ENCODE results near the gene ERMP1. TPM values are rescaled to one million over a fixed set of nuclear protein-coding genes. Genes with fewer than 3 reads are reported as not detected.
A peak's percentile ranks its signal among the peaks of the same experiment; 100 is the strongest.

ERMP1 gene
- polyA plus RNA-seq, 3 donors, result 2.5 to 3.7 (median 3.6) TPM

- H3K36me3 Mint-ChIP-seq, result peaks cover 34 to 54% of the 10 kb centered on the region in 2 donors
- Histone ChIP-seq H3K27me3 (ENCODE audit: control insufficient read depth in 2 of 2, insufficient read depth in 2 of 2, low read length in 2 of 2) (no peaks in the 10 kb centered on the region), H2AFZ (ENCODE audit: insufficient read depth, low read depth, low read length, poor library complexity, severe bottlenecking) (no peak overlapping the region), H3K27ac (ENCODE audit: low read depth in 1 of 2, low read length in 2 of 2) (no peak overlapping the region), H3K4me1 (ENCODE audit: control insufficient read depth in 1 of 2, insufficient read depth in 2 of 2, low read length in 2 of 2) (no peaks in the 10 kb centered on the region), H3K9ac (ENCODE audit: insufficient read depth, low read length, poor library complexity, severe bottlenecking) (no peak overlapping the region), H4K20me1 (ENCODE audit: insufficient read depth, low read length) (no peaks in the 10 kb centered on the region), H3K9me3 (replicated peaks in 1 of 2; ENCODE audit: control insufficient read depth in 1 of 2, insufficient read depth in 1 of 2, low read length in 2 of 2) (no peaks in the 10 kb centered on the region), H3K4me2 (replicated peaks; ENCODE audit: extremely low read depth, low read length, poor library complexity, severe bottlenecking) (no peak overlapping the region), H3K36me3 (replicated peaks in 1 of 2; ENCODE audit: control insufficient read depth in 1 of 2, insufficient read depth in 2 of 2, low read length in 2 of 2) (peaks cover 7 to 41% of the 10 kb centered on the region in 2 donors), H3K79me2 (ENCODE audit: insufficient read depth, low read length) (no peaks in the 10 kb centered on the region), H3K4me3 (replicated peaks in 1 of 3; ENCODE audit: low read depth in 2 of 3, low read length in 3 of 3) (no peak overlapping the region)
- no peak for DNase-seq
- no peak overlapping the region for H3K4me3 Mint-ChIP-seq
- H3K9me3 Mint-ChIP-seq, result peaks cover 0 to 2% (median 0%) of the 10 kb centered on the region in 7 donors
- peak overlapping the region in 2 of 7 donors; percentile 7 to 11 for H3K27ac Mint-ChIP-seq
- H3K27me3 Mint-ChIP-seq (ENCODE audit: low read depth in 3 of 3), result no peaks in the 10 kb centered on the region
- TF ChIP-seq CTCF (IDR thresholded peaks at IDR 0.05), result no peak
- H3K4me1 Mint-ChIP-seq, result peaks cover 8% of the 10 kb centered on the region
- intact Hi-C loops (cut with micrococcal nuclease), result no loop called here
- WGBS (ENCODE audit: insufficient coverage), result 74% methylated on average over 3 of the region's 3 CpGs
Observed at GRCh38 chr9:5817862-5818261, 15.1 kb downstream of the ERMP1 start.

- DNase-seq, result no peak
- WGBS (ENCODE audit: insufficient coverage), result no CpG with 5 or more reads among the region's 1 CpG
- H3K27ac ChIP-seq (ENCODE audit: low read depth in 1 of 2, low read length in 2 of 2), result no peak overlapping the region
- intact Hi-C loops (cut with micrococcal nuclease), result no loop called here
- no peaks in the 10 kb centered on the region for H4K20me1 ChIP-seq (ENCODE audit: insufficient read depth, low read length)
- H3K4me3 ChIP-seq (replicated peaks in 1 of 3; ENCODE audit: low read depth in 2 of 3, low read length in 3 of 3), result no peak overlapping the region
- H3K9ac ChIP-seq (ENCODE audit: insufficient read depth, low read length, poor library complexity, severe bottlenecking), result no peak overlapping the region
- peaks cover 24 to 47% of the 10 kb centered on the region in 2 donors for H3K36me3 ChIP-seq (replicated peaks in 1 of 2; ENCODE audit: control insufficient read depth in 1 of 2, insufficient read depth in 2 of 2, low read length in 2 of 2)
- no peaks in the 10 kb centered on the region for H3K4me1 ChIP-seq (ENCODE audit: control insufficient read depth in 1 of 2, insufficient read depth in 2 of 2, low read length in 2 of 2)
- no peaks in the 10 kb centered on the region for H3K27me3 ChIP-seq (ENCODE audit: control insufficient read depth in 2 of 2, insufficient read depth in 2 of 2, low read length in 2 of 2)
- no peak for TF ChIP-seq CTCF (IDR thresholded peaks at IDR 0.05)
- H3K4me1 Mint-ChIP-seq, result peaks cover 8% of the 10 kb centered on the region
- H3K4me2 ChIP-seq (replicated peaks; ENCODE audit: extremely low read depth, low read length, poor library complexity, severe bottlenecking), result no peak overlapping the region
- H3K79me2 ChIP-seq (ENCODE audit: insufficient read depth, low read length), result no peaks in the 10 kb centered on the region
- no peak overlapping the region for H3K27ac Mint-ChIP-seq
- H3K36me3 Mint-ChIP-seq, result peaks cover 41 to 58% of the 10 kb centered on the region in 2 donors
- H3K9me3 Mint-ChIP-seq, result peaks cover 0 to 2% (median 0%) of the 10 kb centered on the region in 7 donors
- H3K27me3 Mint-ChIP-seq (ENCODE audit: low read depth in 3 of 3), result no peaks in the 10 kb centered on the region
- H3K9me3 ChIP-seq (replicated peaks in 1 of 2; ENCODE audit: control insufficient read depth in 1 of 2, insufficient read depth in 1 of 2, low read length in 2 of 2), result no peaks in the 10 kb centered on the region
- H2AFZ ChIP-seq (ENCODE audit: insufficient read depth, low read depth, low read length, poor library complexity, severe bottlenecking), result no peak overlapping the region
- H3K4me3 Mint-ChIP-seq, result no peak overlapping the region
Observed at GRCh38 chr9:5815461-5815860, 17.5 kb downstream of the ERMP1 start.

Measured in CD14-positive monocyte (primary cell).